ENCODE measurements around the gene RPL36. TPM values are rescaled to one million over a fixed set of nuclear protein-coding genes. Genes with fewer than 3 reads are reported as not detected.
"Not testable (repeated sequence)": the region's sequence is repeated elsewhere in the genome, so short reads cannot be mapped to it uniquely, and the experiment has no call there.

The RPL36 gene
- total RNA-seq, 1 donor from 2014 or later, result 1,016 TPM

DNA sequence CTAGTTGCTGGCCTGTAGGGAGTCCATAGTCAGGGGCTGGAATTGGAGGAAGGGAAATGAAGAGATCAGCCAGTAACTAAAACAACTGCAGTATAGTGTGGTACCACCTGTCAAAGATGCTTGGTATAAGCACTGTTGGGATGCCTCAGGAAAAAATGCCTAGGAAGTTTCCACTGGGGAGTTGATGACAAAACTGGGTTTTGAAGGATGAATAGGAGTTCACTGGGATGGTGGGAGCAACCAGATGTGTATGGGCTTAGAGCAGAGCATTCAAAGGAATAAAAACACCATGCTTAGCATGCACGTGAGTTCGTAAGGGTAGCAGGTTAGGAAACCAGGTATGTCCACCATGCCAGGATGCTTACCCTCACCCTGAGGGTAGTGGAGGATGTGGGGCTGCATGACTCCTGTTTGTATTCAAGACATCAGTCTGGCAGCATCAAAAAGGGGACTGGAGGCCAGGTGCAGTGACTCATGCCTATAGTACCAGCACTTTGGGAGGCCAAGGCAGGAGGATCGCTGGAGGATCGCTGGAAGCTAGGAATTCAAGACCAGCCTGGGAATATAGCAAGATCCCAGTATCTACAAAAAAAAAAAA, 37.5 kb downstream of the RPL36 start:
- Mint-ChIP-seq H3K36me3 (no peaks in the 10 kb centered on the region), H3K4me1 (ENCODE audit: unreplicated experiment) (no peaks in the 10 kb centered on the region), H3K27ac (no peak overlapping the region), H3K9me3 (no peaks in the 10 kb centered on the region), H3K4me3 (no peak overlapping the region), H3K27me3 (peaks cover 3% of the 10 kb centered on the region)
- no peak for DNase-seq (ENCODE audit: extremely low spot score, unreplicated experiment)
- TF ChIP-seq, protein P1, sequence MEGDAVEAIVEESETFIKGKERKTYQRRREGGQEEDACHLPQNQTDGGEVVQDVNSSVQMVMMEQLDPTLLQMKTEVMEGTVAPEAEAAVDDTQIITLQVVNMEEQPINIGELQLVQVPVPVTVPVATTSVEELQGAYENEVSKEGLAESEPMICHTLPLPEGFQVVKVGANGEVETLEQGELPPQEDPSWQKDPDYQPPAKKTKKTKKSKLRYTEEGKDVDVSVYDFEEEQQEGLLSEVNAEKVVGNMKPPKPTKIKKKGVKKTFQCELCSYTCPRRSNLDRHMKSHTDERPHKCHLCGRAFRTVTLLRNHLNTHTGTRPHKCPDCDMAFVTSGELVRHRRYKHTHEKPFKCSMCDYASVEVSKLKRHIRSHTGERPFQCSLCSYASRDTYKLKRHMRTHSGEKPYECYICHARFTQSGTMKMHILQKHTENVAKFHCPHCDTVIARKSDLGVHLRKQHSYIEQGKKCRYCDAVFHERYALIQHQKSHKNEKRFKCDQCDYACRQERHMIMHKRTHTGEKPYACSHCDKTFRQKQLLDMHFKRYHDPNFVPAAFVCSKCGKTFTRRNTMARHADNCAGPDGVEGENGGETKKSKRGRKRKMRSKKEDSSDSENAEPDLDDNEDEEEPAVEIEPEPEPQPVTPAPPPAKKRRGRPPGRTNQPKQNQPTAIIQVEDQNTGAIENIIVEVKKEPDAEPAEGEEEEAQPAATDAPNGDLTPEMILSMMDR (conservative IDR thresholded peaks at IDR 0.05), result no peak

DNA sequence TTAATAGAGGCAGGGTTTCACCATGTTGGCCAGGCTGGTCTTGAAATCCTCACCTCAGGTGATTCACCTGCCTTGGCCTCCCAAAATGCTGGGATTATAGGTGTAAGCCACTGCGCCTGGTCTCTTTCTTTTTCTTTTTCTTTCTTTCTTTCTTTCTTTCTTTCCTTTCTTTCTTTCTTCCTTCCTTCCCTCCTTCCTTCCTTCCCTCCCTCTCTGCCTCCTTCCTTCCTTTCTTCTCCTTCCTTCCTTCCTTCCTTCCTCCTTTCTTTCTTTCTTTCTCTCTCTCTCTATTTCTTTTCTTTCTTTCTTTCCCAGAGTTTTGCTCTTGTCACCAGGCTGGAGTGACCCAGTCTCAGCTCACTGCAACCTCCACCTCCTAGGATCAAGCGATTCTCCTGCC, 43.1 kb downstream of the RPL36 start:
- H3K4me3 Mint-ChIP-seq; H3K27ac Mint-ChIP-seq; H3K4me1 Mint-ChIP-seq (ENCODE audit: unreplicated experiment); DNase-seq (ENCODE audit: extremely low spot score, unreplicated experiment); H3K27me3 Mint-ChIP-seq; H3K36me3 Mint-ChIP-seq; H3K9me3 Mint-ChIP-seq: not testable (repeated sequence)

DNA sequence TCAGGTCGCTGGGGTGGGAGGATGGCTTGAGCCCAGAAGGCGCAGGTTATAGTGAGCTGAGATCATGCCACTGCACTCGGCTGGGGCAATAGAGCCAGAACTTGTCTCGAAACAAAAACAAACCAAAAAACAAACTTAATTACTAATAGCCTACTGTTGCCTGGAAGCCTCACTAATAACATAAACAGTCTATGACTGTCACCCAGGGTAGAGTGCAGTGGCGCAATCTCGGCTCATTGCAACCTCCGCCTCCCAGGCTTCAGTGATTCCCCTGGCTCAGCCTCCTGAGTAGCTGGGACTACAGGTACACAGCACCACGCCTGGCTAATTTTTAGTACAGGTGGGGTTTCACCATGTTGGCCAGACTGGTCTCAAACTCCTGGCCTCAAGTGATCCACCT, 48.3 kb downstream of the RPL36 start:
- Mint-ChIP-seq H3K9me3 (no peaks in the 10 kb centered on the region), H3K4me1 (ENCODE audit: unreplicated experiment) (no peaks in the 10 kb centered on the region), H3K36me3 (no peaks in the 10 kb centered on the region), H3K27ac (no peak overlapping the region), H3K4me3 (no peak overlapping the region), H3K27me3 (peaks cover 4% of the 10 kb centered on the region)
- DNase-seq (ENCODE audit: extremely low spot score, unreplicated experiment), result no peak
- TF ChIP-seq, protein P1 (conservative IDR thresholded peaks at IDR 0.05), result no peak

Other genes starting within 250 kb of the RPL36 start
- not detected in 2 replicates for gene ZNRF4, start 234.9 kb upstream of the RPL36 start, total RNA-seq (ENCODE audit: low replicate concordance)
- 9.0 and 52.4 TPM in 2 replicates for gene TINCR, start 122.3 kb upstream of the RPL36 start, total RNA-seq (ENCODE audit: low replicate concordance)
- 60.9 and 93.4 TPM in 2 replicates for gene SAFB2, start 67.5 kb upstream of the RPL36 start, total RNA-seq (ENCODE audit: low replicate concordance)
- 103 and 127 TPM in 2 replicates for gene SAFB, start 67.2 kb upstream of the RPL36 start, total RNA-seq (ENCODE audit: low replicate concordance)
- gene MICOS13, start 9.8 kb upstream of the RPL36 start, total RNA-seq (ENCODE audit: low replicate concordance), result 42.2 and 50.0 TPM in 2 replicates
- 6.2 and 11.0 TPM in 2 replicates for gene HSD11B1L, start 9.3 kb upstream of the RPL36 start, total RNA-seq (ENCODE audit: low replicate concordance)
- 68.0 and 74.0 TPM in 2 replicates for gene LONP1, start 29.9 kb downstream of the RPL36 start, total RNA-seq (ENCODE audit: low replicate concordance)
- gene CATSPERD, start 30.3 kb downstream of the RPL36 start, total RNA-seq (ENCODE audit: low replicate concordance), result 0.41 TPM in 1 of 2 replicates, not detected in the other
- 3.3 and 5.2 TPM in 2 replicates for gene PRR22, start 94.5 kb downstream of the RPL36 start, total RNA-seq (ENCODE audit: low replicate concordance)
- gene DUS3L, start 100.9 kb downstream of the RPL36 start, total RNA-seq (ENCODE audit: low replicate concordance), result 38.6 and 45.0 TPM in 2 replicates
- gene NRTN, start 114.8 kb downstream of the RPL36 start, total RNA-seq (ENCODE audit: low replicate concordance), result 2.8 and 5.4 TPM in 2 replicates
- gene FUT6, start 149.4 kb downstream of the RPL36 start, total RNA-seq (ENCODE audit: low replicate concordance), result 0.87 and 1.4 TPM in 2 replicates
- gene FUT3, start 161.2 kb downstream of the RPL36 start, total RNA-seq (ENCODE audit: low replicate concordance), result 6.6 and 16.3 TPM in 2 replicates
- 0.17 TPM in 1 of 2 replicates, not detected in the other for gene FUT5, start 180.2 kb downstream of the RPL36 start, total RNA-seq (ENCODE audit: low replicate concordance)
- 253 and 265 TPM in 2 replicates for gene NDUFA11, start 213.5 kb downstream of the RPL36 start, total RNA-seq (ENCODE audit: low replicate concordance)
- gene VMAC, start 214.6 kb downstream of the RPL36 start, total RNA-seq (ENCODE audit: low replicate concordance), result 7.1 and 7.4 TPM in 2 replicates
- 13.9 and 14.1 TPM in 2 replicates for gene CAPS, start 224.0 kb downstream of the RPL36 start, total RNA-seq (ENCODE audit: low replicate concordance)

Measured in type B pancreatic cell (in vitro differentiated cells).